ENCODE results near the gene CDH4. TPM values are rescaled to one million over a fixed set of nuclear protein-coding genes. Genes with fewer than 3 reads are reported as not detected.

CDH4 gene
- total RNA-seq, 4 donors from 2014 or later, result not detected

DNA sequence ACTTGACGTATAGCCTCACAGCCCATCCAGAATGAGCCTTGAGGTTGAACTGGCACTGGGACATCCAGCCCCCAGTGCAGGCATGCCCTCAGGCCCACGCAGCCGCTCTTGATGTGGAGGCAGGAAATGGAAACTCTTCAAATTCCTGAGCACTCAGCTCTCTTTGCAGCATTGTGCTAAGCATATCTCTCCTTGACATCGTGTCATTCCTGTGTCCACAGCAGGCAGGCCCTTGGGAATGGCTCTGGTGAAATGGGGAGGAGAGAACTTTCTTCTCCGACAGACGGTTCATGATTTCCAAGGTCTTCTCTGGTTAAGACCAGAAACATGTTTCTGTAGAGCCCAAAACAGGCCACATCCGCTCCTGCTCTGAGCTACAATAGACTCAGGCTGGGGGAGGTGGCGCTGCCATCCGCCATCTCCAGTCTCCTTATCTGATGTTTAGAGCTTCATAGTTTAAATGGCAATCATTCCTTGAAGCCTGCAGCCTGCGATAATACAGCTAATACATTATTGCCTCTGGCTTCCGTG is 248.8 kb downstream of the CDH4 start:
- no peak for DNase-seq
- Histone ChIP-seq H3K4me3 (no peak overlapping the region), H3K27me3 (no peaks in the 10 kb centered on the region), H3K27ac (no peak overlapping the region), H3K36me3 (no peaks in the 10 kb centered on the region), H3K9me3 (no peaks in the 10 kb centered on the region), H3K4me1 (no peaks in the 10 kb centered on the region)
- in situ Hi-C loops (cut with MboI; ENCODE audit: low pct_ligation_motif_present in 1 of 4, low pct_unique_long_range_greater_than_20kb in 1 of 4, low sequenced_read_pairs in 3 of 4), result no loop called here
- 55 to 100% methylated on average over 1 to 11 of the region's 11 CpGs for WGBS, 2 donors (ENCODE audit: low coverage in 1 of 2)
- TF ChIP-seq POLR2AphosphoS5 (IDR thresholded peaks at IDR 0.05), result no peak
- intact Hi-C loops (cut with DNase I; ENCODE audit: low total_unique reads), result no loop called here

- no peak overlapping the region for H3K27ac ChIP-seq
- H3K27me3 ChIP-seq, result no peaks in the 10 kb centered on the region
- no peaks in the 10 kb centered on the region for H3K36me3 ChIP-seq
- TF ChIP-seq, protein P1, sequence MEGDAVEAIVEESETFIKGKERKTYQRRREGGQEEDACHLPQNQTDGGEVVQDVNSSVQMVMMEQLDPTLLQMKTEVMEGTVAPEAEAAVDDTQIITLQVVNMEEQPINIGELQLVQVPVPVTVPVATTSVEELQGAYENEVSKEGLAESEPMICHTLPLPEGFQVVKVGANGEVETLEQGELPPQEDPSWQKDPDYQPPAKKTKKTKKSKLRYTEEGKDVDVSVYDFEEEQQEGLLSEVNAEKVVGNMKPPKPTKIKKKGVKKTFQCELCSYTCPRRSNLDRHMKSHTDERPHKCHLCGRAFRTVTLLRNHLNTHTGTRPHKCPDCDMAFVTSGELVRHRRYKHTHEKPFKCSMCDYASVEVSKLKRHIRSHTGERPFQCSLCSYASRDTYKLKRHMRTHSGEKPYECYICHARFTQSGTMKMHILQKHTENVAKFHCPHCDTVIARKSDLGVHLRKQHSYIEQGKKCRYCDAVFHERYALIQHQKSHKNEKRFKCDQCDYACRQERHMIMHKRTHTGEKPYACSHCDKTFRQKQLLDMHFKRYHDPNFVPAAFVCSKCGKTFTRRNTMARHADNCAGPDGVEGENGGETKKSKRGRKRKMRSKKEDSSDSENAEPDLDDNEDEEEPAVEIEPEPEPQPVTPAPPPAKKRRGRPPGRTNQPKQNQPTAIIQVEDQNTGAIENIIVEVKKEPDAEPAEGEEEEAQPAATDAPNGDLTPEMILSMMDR (IDR thresholded peaks at IDR 0.05), result no peak
- TF ChIP-seq POLR2A (IDR thresholded peaks at IDR 0.05) (no peak), POLR2AphosphoS5 (IDR thresholded peaks at IDR 0.05) (no peak), EP300 (IDR thresholded peaks at IDR 0.05; ENCODE audit: low read depth) (no peak)
- no peaks in the 10 kb centered on the region for H3K9me3 ChIP-seq
- no peaks in the 10 kb centered on the region for H3K4me1 ChIP-seq
- DNase-seq, result no peak
- H3K4me3 ChIP-seq, result no peak overlapping the region
- 68 to 90% methylated on average over 4 of the region's 4 CpGs for WGBS, 2 donors (ENCODE audit: low coverage in 1 of 2)
- intact Hi-C loops (cut with DNase I; ENCODE audit: low total_unique reads), result no loop called here
- in situ Hi-C loops (cut with MboI; ENCODE audit: low pct_ligation_motif_present in 1 of 4, low pct_unique_long_range_greater_than_20kb in 1 of 4, low sequenced_read_pairs in 3 of 4), result no loop called here
Observed at GRCh38 chr20:61502433-61502832, 250.4 kb downstream of the CDH4 start.

DNA sequence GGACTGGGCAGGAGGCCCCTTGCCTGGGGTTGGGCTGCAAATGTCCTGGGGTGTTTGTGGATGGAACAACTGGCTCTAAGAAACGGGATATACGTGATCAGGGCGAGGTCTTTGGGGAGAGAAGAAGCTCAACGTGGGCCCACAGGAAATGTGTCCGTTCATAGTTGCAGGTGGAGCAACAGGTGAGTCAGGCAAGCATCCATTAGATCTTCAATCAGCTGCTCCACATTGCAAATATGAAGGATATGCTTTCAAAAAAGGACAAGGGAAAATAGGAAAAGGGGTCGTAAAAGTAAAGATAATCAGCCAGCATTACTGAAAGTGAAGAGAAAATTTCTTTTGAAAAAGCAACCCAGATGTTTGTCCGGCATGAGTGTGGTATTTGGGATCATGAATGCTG is 251.0 kb downstream of the CDH4 start:
- no peaks in the 10 kb centered on the region for H3K4me1 ChIP-seq
- in situ Hi-C loops (cut with MboI; ENCODE audit: low pct_ligation_motif_present in 1 of 4, low pct_unique_long_range_greater_than_20kb in 1 of 4, low sequenced_read_pairs in 3 of 4), result no loop called here
- H3K4me3 ChIP-seq, result no peak overlapping the region
- H3K36me3 ChIP-seq, result no peaks in the 10 kb centered on the region
- WGBS, 2 donors (ENCODE audit: low coverage in 1 of 2), result 67 to 72% methylated on average over 2 to 7 of the region's 7 CpGs
- no peaks in the 10 kb centered on the region for H3K9me3 ChIP-seq
- no peak for DNase-seq
- H3K27me3 ChIP-seq, result no peaks in the 10 kb centered on the region
- intact Hi-C loops (cut with DNase I; ENCODE audit: low total_unique reads), result no loop called here
- TF ChIP-seq EP300 (IDR thresholded peaks at IDR 0.05; ENCODE audit: low read depth), result no peak
- TF ChIP-seq, protein P1 (IDR thresholded peaks at IDR 0.05), result no peak
- no peak for TF ChIP-seq POLR2A (IDR thresholded peaks at IDR 0.05)
- TF ChIP-seq POLR2AphosphoS5 (IDR thresholded peaks at IDR 0.05), result no peak
- no peak overlapping the region for H3K27ac ChIP-seq

GRCh38 chr20:61505508-61505907 is 253.4 kb downstream of the CDH4 start:
- 69 to 73% methylated on average over 7 to 8 of the region's 8 CpGs for WGBS, 2 donors (ENCODE audit: low coverage in 1 of 2)
- Histone ChIP-seq H3K36me3 (no peaks in the 10 kb centered on the region), H3K27ac (no peak overlapping the region), H3K4me3 (no peak overlapping the region), H3K27me3 (no peaks in the 10 kb centered on the region), H3K9me3 (no peaks in the 10 kb centered on the region), H3K4me1 (no peaks in the 10 kb centered on the region)
- intact Hi-C loops (cut with DNase I; ENCODE audit: low total_unique reads) (no loop called here), in situ Hi-C loops (cut with MboI; ENCODE audit: low pct_ligation_motif_present in 1 of 4, low pct_unique_long_range_greater_than_20kb in 1 of 4, low sequenced_read_pairs in 3 of 4) (no loop called here)
- DNase-seq, result no peak
- TF ChIP-seq POLR2AphosphoS5 (IDR thresholded peaks at IDR 0.05) (no peak), POLR2A (IDR thresholded peaks at IDR 0.05) (no peak), EP300 (IDR thresholded peaks at IDR 0.05; ENCODE audit: low read depth) (no peak)
- TF ChIP-seq, protein P1 (IDR thresholded peaks at IDR 0.05), result no peak

DNA sequence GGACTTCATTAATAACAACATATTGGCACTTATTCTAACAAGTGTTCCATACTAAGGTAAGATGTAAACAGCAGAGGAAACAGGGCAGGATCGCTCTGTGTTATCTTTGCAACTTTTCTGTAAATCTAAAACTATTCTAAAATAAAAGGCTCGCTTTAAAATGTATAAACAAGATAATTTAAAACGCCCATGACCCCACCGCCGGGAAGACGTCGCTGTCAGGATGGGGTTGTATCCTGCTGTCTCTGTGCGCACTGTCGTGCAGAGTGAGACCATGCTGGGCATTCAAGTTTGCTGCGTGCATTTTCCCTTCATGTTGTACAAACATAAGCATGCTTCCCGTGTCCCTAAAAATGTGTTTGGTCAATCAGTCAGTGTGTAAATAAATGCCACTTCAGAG is 255.7 kb downstream of the CDH4 start:
- Histone ChIP-seq H3K4me3 (no peak overlapping the region), H3K36me3 (no peaks in the 10 kb centered on the region), H3K4me1 (no peaks in the 10 kb centered on the region), H3K27ac (no peak overlapping the region), H3K27me3 (no peaks in the 10 kb centered on the region), H3K9me3 (no peaks in the 10 kb centered on the region)
- in situ Hi-C loops (cut with MboI; ENCODE audit: low pct_ligation_motif_present in 1 of 4, low pct_unique_long_range_greater_than_20kb in 1 of 4, low sequenced_read_pairs in 3 of 4), result no loop called here
- 33 to 65% methylated on average over 1 to 11 of the region's 11 CpGs for WGBS, 2 donors (ENCODE audit: low coverage in 1 of 2)
- no peak for DNase-seq
- no peak for TF ChIP-seq POLR2AphosphoS5 (IDR thresholded peaks at IDR 0.05)
- no peak for TF ChIP-seq EP300 (IDR thresholded peaks at IDR 0.05; ENCODE audit: low read depth)
- no peak for TF ChIP-seq POLR2A (IDR thresholded peaks at IDR 0.05)
- TF ChIP-seq, protein P1 (IDR thresholded peaks at IDR 0.05), result no peak
- intact Hi-C loops (cut with DNase I; ENCODE audit: low total_unique reads), result no loop called here
